GM12874 (cell line): Measurements from ENCODE around the gene NLGN1.

ENCODE experiments used
- TF ChIP-seq, protein P1 (sequence below): IDR thresholded peaks from 2 replicates; pipeline ENCODE4 v1.5.1; 2011; ENCODE audit warnings: low read depth, mild to moderate bottlenecking, control low read depth, low read length, moderate library complexity; ENCODE audit not compliant: insufficient read depth

NLGN1 gene

DNA sequence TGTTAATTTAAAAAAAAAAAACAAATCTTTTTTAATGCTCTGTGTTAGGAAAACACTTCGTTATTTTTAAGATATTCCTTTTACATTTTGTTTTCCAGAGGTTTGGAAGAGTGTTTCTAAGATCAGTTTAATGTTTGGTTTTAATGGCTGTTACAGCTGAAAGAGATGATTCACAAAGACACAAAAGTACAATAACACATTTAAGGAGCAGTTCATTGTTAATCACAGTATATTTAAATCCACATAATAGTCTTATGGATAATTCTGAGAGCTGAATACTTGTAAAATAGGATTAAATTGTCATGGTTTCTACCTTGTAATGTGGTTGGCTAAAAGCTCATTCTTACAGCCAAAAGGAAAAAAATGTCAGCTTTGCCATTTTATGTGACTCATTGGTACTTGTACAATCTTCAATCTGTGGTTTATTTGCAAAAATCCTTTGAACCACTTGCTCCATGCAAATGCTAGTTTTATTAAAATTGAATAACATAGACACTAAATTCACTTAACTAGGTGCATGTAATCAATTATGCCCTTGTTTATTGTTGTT is 426.4 kb downstream of the NLGN1 start:
- TF ChIP-seq, protein P1, sequence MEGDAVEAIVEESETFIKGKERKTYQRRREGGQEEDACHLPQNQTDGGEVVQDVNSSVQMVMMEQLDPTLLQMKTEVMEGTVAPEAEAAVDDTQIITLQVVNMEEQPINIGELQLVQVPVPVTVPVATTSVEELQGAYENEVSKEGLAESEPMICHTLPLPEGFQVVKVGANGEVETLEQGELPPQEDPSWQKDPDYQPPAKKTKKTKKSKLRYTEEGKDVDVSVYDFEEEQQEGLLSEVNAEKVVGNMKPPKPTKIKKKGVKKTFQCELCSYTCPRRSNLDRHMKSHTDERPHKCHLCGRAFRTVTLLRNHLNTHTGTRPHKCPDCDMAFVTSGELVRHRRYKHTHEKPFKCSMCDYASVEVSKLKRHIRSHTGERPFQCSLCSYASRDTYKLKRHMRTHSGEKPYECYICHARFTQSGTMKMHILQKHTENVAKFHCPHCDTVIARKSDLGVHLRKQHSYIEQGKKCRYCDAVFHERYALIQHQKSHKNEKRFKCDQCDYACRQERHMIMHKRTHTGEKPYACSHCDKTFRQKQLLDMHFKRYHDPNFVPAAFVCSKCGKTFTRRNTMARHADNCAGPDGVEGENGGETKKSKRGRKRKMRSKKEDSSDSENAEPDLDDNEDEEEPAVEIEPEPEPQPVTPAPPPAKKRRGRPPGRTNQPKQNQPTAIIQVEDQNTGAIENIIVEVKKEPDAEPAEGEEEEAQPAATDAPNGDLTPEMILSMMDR = no peak

DNA sequence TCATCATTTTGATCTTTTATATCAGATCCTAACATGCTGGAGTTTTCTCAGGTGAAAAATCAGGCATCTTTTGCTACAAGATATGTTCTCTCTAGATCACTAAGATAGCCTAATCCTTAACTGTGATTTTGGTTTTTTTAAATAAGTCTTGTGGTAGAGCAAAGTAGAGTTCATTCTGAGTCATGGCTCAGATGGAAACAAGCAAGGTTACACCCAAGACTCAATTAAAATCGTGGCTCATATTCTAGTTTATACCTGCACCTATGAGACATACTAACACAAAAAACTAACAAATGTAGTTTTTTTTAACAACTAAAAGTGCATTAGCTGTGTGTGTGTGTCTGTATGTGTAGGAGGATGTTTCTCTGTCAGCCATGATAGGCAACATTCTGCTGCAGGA is 428.2 kb downstream of the NLGN1 start:
- TF ChIP-seq, protein P1 = no peak

DNA sequence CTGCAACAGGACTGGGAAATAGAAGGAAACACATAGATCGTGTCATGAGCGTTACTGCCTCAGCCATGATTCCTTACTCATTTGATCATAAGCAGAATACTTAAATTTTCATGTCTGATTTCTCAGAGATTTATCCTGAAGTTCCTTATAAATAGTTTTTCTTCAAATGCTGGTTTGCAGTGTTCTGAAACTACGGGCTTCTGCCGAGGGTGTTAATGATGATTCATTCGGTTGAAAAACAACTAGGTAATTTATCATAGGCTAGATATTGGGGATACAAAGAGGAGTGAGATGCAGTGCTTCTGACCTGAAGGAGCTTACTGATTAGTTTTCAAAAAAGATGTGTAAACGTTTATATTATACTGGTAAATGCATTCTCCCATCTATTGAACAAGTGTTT is 428.9 kb downstream of the NLGN1 start:
- TF ChIP-seq, protein P1 = no peak

DNA sequence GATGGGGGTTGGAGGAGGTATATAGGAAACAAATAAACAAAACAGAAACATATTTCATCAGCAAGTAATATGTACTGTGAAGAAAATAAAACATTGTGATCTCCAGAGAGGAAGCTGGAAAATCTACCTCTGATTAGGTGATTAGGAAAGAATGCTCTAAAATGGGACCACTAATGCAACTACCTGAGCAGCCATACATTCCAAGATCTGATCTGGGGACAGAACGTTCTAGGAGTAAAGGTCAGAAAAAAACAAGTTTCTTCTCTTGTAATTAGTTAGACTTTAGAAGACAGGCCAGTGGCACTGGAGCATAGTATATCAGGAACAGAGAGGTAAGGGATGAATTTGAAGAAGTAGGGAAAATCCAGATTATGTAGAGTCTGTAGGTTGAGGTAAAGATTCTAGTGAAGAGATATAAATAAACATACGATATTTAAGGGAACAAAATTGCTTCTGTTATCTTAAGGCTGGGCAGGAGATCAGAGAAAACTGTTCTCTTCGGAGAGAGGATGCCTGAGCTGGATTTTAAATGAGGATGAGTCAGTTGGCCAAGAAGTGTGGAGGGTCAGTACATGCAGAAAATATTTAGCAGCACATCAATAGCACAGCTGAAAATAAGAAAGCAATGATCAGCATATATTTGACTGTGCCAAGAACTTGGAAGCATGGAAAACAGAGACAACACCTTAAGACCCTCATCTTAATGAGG is 429.5 kb downstream of the NLGN1 start:
- TF ChIP-seq, protein P1 = no peak

DNA sequence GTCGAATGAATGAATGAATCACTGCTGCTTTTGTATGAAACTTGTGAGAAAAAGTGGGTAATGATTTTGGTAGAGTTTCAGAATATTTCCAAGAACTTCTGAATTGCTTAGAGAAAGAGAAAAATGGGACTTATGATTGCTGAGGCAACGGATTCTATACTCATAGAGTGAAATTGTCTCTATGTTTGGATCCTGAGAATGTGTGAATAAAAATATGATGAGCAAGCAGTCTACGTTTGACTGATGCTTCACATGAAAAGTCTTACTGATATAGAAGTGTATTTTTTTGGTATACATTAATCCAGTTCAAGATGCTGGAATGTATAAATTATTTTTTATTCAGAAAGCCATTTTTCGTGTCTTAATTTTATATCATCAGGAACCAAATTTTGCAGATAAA is 441.1 kb downstream of the NLGN1 start:
- TF ChIP-seq, protein P1 = no peak

DNA sequence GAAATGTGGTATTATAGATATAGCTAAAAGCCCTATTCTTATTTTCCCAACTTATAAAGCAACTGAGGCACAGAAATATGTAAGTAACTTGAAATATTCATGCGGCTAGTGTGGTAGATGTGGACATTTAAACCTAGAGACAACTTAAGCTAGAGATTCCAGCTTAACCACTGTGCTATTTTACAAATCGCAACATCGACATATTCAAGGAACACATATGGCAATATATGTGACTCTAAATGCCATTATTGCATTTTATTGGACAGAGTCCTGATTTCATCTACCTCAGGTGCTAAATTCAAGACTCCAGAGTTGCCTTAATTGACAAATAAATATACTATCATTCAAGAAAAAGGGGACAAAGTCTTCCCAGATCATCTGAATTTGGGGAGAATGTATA is 442.3 kb downstream of the NLGN1 start:
- TF ChIP-seq, protein P1 = no peak

DNA sequence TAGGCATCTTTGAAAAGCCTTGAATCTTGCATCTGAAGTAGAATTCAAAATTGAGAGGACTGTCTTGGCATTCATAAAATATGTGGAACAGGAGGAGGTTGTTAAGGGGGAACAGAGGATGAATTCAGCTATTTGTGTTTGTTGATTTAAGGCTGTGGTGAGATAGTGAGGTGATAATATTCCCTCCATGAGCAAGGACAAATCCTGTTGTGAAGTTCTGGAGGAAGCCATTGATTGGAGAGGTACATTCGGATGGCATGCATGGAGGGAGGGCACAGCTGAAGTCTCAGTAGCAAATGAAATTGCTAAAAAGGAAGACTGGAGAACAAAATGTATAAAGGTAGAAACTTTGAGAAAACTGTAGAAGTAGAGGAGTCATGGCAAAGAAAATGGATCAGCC is 443.8 kb downstream of the NLGN1 start:
- TF ChIP-seq, protein P1 = no peak
